DOHH2 (cell line): ENCODE results near the gene PKM.

Experiments
- H3F3A ChIP-seq: fragments of 200-600 bp; sonication (generic), shearing (Covaris generic); 2 replicates; pipeline ENCODE4 v1.6.0; 2016; ENCODE audit warnings: antibody characterized with exemption, mild to moderate bottlenecking; ENCODE audit not compliant: control insufficient read depth, insufficient read depth
- H3K27ac ChIP-seq: fragments of 200-600 bp; sonication (generic); 2 replicates; pipeline ENCODE4 v1.5.1; 2014; ENCODE audit warnings: low read depth, mild to moderate bottlenecking, low read length, moderate library complexity
- H3K27me3 ChIP-seq: fragments of 200-600 bp; sonication (generic); 2 replicates; pipeline ENCODE4 v1.6.1; 2014; ENCODE audit warnings: mild to moderate bottlenecking, low read length, mixed read lengths; ENCODE audit not compliant: control insufficient read depth
- H3K36me3 ChIP-seq: fragments of 200-600 bp; sonication (generic); 2 replicates; pipeline ENCODE4 v1.6.1; 2014; ENCODE audit warnings: mild to moderate bottlenecking, low read length, moderate library complexity, mixed read lengths; ENCODE audit not compliant: control insufficient read depth
- H3K4me1 ChIP-seq: fragments of 200-600 bp; sonication (generic); 2 replicates; pipeline ENCODE4 v1.6.1; 2014; ENCODE audit warnings: mild to moderate bottlenecking, low read length, mixed read lengths; ENCODE audit not compliant: control insufficient read depth
- H3K4me2 ChIP-seq: fragments of 200-600 bp; sonication (generic); 2 replicates; pipeline ENCODE4 v1.6.0; 2014; ENCODE audit warnings: mild to moderate bottlenecking, low read length, moderate library complexity
- H3K4me3 ChIP-seq: fragments of 200-600 bp; sonication (generic); 2 replicates; pipeline ENCODE4 v1.5.1; 2014; ENCODE audit warnings: mild to moderate bottlenecking, low read length, mixed read lengths
- H3K79me2 ChIP-seq: fragments of 200-600 bp; sonication (generic); 2 replicates; pipeline ENCODE4 v1.6.1; 2014; ENCODE audit warnings: mild to moderate bottlenecking, low read length, mixed read lengths; ENCODE audit not compliant: control insufficient read depth
- H3K9me2 ChIP-seq: fragments of 200-600 bp; sonication (generic); replicated peaks from 2 replicates; pipeline ENCODE4 v1.6.1; 2014; ENCODE audit warnings: mild to moderate bottlenecking, low read length, mixed read lengths; ENCODE audit not compliant: control insufficient read depth
- H3K9me3 ChIP-seq: fragments of 200-600 bp; sonication (generic); 2 replicates; pipeline ENCODE4 v1.6.1; 2014; ENCODE audit warnings: antibody characterized with exemption, low read length, mixed read lengths; ENCODE audit not compliant: control insufficient read depth, insufficient read depth
- H4K20me1 ChIP-seq: fragments of 200-600 bp; sonication (generic); 2 replicates; pipeline ENCODE4 v1.6.0; 2014; ENCODE audit warnings: low read depth, mild to moderate bottlenecking, antibody characterized with exemption, low read length, moderate library complexity; ENCODE audit not compliant: control insufficient read depth, insufficient read depth
- EZH2phosphoT487 ChIP-seq: fragments of 200-600 bp; sonication (generic); IDR thresholded peaks from 2 replicates; pipeline ENCODE4 v1.6.1; 2017; ENCODE audit warnings: borderline replicate concordance, mild to moderate bottlenecking, antibody characterized with exemption, low read length, moderate library complexity, mixed read lengths
- TF ChIP-seq, protein P1 (sequence below): fragments of 200-600 bp; sonication (generic); IDR thresholded peaks from one replicate; pipeline ENCODE4 v1.5.1; 2014; ENCODE audit warnings: antibody characterized with exemption, mild to moderate bottlenecking, low read depth, low read length; ENCODE audit not compliant: poor library complexity, severe bottlenecking

PKM gene

DNA sequence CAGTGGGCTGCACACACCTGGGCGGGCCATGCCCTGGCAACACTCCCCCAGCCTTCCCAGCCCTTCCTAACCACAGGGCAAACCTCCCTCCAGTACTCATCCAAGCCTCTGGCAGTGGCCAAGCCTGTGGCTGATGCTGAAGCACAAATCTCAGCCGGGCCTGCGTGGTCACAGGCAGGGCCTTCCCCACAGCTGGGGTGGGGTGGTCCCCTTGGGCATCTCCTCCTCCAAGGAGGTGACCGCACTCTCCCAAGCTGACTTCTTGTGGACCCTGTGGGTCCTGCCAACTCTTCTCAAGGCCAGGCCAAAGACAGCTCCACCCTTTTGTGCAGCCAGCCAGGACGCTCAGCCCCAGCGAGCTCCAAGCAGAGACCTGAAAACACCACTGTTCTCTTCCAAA lies 54.8 kb downstream of the PKM start:
- Histone ChIP-seq H3K9me3 (no peaks in the 10 kb centered on the region), H3K79me2 (no peaks in the 10 kb centered on the region), H3K4me2 (no peak overlapping the region), H3K27me3 (peaks cover 14% of the 10 kb centered on the region; the same call in 1 of the 2 replicates), H3K4me3 (no peak overlapping the region), H3F3A (no peaks in the 10 kb centered on the region), H3K9me2 (no peaks in the 10 kb centered on the region), H3K27ac (no peak overlapping the region), H3K4me1 (no peaks in the 10 kb centered on the region), H3K36me3 (no peaks in the 10 kb centered on the region), H4K20me1 (no peaks in the 10 kb centered on the region)
- TF ChIP-seq EZH2phosphoT487, result no peak
- TF ChIP-seq, protein P1, sequence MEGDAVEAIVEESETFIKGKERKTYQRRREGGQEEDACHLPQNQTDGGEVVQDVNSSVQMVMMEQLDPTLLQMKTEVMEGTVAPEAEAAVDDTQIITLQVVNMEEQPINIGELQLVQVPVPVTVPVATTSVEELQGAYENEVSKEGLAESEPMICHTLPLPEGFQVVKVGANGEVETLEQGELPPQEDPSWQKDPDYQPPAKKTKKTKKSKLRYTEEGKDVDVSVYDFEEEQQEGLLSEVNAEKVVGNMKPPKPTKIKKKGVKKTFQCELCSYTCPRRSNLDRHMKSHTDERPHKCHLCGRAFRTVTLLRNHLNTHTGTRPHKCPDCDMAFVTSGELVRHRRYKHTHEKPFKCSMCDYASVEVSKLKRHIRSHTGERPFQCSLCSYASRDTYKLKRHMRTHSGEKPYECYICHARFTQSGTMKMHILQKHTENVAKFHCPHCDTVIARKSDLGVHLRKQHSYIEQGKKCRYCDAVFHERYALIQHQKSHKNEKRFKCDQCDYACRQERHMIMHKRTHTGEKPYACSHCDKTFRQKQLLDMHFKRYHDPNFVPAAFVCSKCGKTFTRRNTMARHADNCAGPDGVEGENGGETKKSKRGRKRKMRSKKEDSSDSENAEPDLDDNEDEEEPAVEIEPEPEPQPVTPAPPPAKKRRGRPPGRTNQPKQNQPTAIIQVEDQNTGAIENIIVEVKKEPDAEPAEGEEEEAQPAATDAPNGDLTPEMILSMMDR, result no peak

DNA sequence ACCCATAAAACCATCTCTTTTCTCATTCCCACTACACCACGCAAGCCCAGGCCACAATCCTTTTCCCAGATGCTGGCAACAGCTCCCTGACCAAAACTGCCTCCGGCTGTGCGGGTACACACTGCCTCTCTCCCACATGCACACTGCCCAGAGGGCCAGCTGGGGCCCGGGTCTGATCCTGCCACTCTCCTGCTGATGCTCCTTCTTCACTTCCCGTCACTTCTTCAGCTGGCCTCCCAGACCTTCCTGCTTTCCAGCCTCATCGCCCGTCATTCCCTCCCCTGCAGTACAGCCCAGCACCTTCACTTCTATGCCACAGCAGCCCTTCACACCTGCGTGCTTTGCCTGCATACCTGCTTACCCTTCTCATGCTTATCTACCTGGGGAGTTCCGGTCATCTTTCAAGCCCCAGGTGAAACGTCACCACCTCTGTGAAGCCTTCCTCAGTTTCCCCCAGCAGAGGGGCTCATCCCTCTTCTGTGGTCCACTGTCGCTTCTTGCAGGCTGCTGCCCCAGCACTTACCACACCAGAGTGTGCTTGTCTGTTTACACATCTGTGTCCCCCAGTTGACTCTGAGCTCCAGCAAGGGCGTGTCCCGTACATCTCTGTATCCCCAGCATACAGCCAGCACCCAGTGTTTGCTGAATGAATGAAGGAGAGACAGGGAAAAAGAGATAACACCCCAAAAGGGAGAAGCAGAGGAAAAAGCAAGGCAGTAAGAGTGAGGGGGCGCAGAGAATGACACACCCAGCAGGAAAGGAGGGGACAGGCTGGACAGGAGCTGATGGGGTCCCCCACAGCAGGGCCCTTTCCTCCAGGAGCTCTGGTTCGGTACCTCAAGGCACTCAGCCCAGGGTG lies 55.6 kb downstream of the PKM start:
- Histone ChIP-seq H3K27me3 (peaks cover 14% of the 10 kb centered on the region; the same call in 1 of the 2 replicates), H3K4me2 (no peak overlapping the region), H3K9me3 (no peaks in the 10 kb centered on the region), H3K27ac (no peak overlapping the region), H3K9me2 (no peaks in the 10 kb centered on the region), H3F3A (no peaks in the 10 kb centered on the region), H3K36me3 (no peaks in the 10 kb centered on the region), H3K4me3 (no peak overlapping the region), H4K20me1 (no peaks in the 10 kb centered on the region), H3K4me1 (no peaks in the 10 kb centered on the region), H3K79me2 (no peaks in the 10 kb centered on the region)
- TF ChIP-seq, protein P1, result no peak
- TF ChIP-seq EZH2phosphoT487, result no peak

DNA sequence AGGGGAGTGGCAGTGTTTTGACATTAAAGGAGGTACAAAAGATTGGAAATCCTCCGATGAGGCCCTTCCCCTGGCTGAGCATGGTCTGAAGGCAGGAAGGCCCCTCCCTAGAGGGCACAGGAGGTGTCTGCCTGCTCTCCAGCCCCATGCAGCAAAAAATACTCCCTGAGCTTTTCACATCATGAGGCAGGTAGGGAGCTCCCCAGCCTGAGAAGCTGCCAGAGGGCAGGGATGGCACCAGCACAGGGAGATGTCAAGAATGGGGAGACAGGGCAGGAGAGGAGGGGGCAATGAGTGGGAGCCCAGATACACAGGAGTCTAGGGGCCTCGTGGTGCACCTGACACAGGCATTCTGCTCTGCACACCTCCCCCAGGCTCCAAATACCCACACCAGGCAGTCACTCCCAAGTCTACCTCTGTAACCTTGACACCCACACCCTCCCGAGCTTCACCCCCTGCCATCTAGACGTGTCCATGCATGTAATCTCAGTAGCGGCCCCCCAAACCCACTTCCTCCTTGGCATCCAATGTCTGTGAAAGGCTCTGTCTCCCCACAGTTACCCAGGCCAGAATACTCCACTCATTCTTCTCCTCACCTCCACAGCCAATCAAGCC lies 56.3 kb downstream of the PKM start:
- Histone ChIP-seq H3K79me2 (no peaks in the 10 kb centered on the region), H3K4me1 (no peaks in the 10 kb centered on the region), H3K27me3 (peaks cover 14% of the 10 kb centered on the region; the same call in 1 of the 2 replicates), H3K27ac (no peak overlapping the region), H4K20me1 (no peaks in the 10 kb centered on the region), H3K9me2 (no peaks in the 10 kb centered on the region), H3K4me3 (no peak overlapping the region), H3K4me2 (no peak overlapping the region), H3K36me3 (no peaks in the 10 kb centered on the region), H3F3A (no peaks in the 10 kb centered on the region), H3K9me3 (no peaks in the 10 kb centered on the region)
- TF ChIP-seq EZH2phosphoT487, result no peak
- TF ChIP-seq, protein P1, result no peak
